Measurements from ENCODE around the gene PKP4. TPM values are rescaled to one million over a fixed set of nuclear protein-coding genes. Genes with fewer than 3 reads are reported as not detected.

Gene PKP4
- total RNA-seq, 3 donors from 2014 or later: 41.6 to 59.1 (median 51.1) TPM

DNA sequence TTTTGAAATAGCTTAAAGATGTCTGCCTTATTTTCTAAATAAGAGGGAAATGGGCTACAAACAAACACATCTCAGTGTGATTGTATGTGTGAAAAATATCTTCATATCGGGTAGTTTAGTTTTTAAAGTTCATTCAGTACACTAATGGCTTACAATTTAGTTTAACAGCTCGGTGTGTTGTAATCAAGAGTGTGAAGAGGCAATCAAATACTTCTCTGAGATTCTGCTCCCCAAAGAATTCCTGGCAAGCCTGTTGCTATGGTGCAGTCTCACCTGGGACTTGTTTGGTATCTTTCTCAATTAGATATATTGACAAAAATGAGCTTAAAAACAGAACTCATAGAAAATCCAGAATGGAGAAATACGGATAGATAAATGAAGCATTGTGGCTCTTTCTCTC lies 99.4 kb downstream of the PKP4 start:
- Histone ChIP-seq H3K4me1 (ENCODE audit: low read depth) (peaks cover 5% of the 10 kb centered on the region), H3K4me3 (no peak overlapping the region), H3K9me3 (no peaks in the 10 kb centered on the region), H3K36me3 (ENCODE audit: low read depth) (no peaks in the 10 kb centered on the region)
- intact Hi-C loops (cut with DNase I, micrococcal nuclease): no loop called here
- DNase-seq (no peak), ATAC-seq (no peak)
- TF ChIP-seq, protein P1, sequence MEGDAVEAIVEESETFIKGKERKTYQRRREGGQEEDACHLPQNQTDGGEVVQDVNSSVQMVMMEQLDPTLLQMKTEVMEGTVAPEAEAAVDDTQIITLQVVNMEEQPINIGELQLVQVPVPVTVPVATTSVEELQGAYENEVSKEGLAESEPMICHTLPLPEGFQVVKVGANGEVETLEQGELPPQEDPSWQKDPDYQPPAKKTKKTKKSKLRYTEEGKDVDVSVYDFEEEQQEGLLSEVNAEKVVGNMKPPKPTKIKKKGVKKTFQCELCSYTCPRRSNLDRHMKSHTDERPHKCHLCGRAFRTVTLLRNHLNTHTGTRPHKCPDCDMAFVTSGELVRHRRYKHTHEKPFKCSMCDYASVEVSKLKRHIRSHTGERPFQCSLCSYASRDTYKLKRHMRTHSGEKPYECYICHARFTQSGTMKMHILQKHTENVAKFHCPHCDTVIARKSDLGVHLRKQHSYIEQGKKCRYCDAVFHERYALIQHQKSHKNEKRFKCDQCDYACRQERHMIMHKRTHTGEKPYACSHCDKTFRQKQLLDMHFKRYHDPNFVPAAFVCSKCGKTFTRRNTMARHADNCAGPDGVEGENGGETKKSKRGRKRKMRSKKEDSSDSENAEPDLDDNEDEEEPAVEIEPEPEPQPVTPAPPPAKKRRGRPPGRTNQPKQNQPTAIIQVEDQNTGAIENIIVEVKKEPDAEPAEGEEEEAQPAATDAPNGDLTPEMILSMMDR (IDR thresholded peaks at IDR 0.05): no peak

DNA sequence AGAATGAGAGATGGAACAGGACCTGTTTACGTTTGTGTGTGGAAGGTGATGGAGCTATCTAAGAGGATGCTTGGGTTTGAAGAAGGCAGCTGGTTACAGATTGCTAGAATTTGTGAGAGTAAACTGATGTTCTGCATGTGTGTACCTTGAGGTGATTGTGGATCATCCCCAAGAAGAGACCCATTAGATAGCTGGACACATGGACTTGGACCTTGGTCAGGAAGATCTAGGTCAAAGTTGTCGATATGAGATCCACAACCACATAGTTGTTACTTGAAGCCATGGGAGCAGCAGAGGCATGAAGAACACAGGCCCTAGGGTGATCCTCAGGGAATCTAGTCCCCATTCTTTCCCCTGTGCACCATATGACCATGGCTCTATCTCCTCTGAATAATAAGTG lies 101.0 kb downstream of the PKP4 start:
- intact Hi-C loops (cut with DNase I, micrococcal nuclease): no loop called here
- no peaks in the 10 kb centered on the region for H3K36me3 ChIP-seq (ENCODE audit: low read depth)
- H3K9me3 ChIP-seq: no peaks in the 10 kb centered on the region
- no peak for ATAC-seq
- peaks cover 5% of the 10 kb centered on the region for H3K4me1 ChIP-seq (ENCODE audit: low read depth)
- TF ChIP-seq, protein P1 (IDR thresholded peaks at IDR 0.05): no peak
- H3K4me3 ChIP-seq: no peak overlapping the region
- DNase-seq: no peak

DNA sequence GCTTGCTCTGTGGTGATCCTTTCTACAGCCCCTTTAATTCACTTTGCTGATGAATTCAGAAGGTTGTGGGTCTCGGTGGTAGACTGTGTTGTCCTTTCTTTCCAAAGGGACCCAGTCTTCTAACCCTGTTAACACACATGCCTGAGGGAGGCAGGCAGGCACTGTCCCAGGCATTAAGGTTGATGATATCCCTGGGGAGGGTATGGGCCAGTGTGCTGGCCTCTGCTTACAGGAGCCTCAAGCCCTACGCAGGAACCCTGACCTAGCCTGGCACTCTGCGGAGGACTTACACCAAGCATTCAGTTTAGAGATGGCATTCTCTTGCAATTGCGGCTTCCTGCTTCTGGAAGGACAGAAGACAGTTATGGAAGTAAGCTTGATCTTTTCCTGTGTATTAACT lies 102.5 kb downstream of the PKP4 start:
- intact Hi-C loops (cut with DNase I, micrococcal nuclease): no loop called here
- TF ChIP-seq, protein P1 (IDR thresholded peaks at IDR 0.05): no peak
- ATAC-seq: no peak

DNA sequence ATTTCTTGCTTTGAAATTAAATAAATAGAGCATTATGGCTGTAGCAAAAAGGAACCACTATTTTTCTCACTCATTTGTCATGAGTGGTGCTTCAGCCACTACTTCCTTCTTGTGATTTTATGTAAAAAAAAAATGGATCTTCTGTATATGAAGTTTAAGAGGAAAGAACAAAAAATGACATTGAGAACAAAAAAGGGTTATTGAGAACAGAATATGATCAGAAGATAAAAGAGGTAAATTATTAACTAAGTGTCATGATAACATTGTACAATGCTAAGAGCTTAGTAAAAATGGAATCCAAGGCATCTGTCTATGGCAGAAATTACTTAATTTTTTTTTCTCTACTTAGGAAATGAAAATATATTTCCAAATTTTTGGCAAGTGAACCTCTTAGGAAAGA lies 103.5 kb downstream of the PKP4 start:
- TF ChIP-seq, protein P1 (IDR thresholded peaks at IDR 0.05): no peak
- ATAC-seq (no peak), DNase-seq (no peak)
- intact Hi-C loops (cut with DNase I, micrococcal nuclease): no loop called here
- H3K4me3 ChIP-seq: no peak overlapping the region
- H3K36me3 ChIP-seq (ENCODE audit: low read depth): no peaks in the 10 kb centered on the region
- H3K9me3 ChIP-seq: no peaks in the 10 kb centered on the region
- peaks cover 5% of the 10 kb centered on the region for H3K4me1 ChIP-seq (ENCODE audit: low read depth)

More for the DNA sequence above, 102.5 kb downstream of the PKP4 start:
- no peak overlapping the region for H3K4me3 ChIP-seq
- H3K4me1 ChIP-seq (ENCODE audit: low read depth): peaks cover 5% of the 10 kb centered on the region
- no peaks in the 10 kb centered on the region for H3K9me3 ChIP-seq
- no peak for DNase-seq
- H3K36me3 ChIP-seq (ENCODE audit: low read depth): no peaks in the 10 kb centered on the region

DNA sequence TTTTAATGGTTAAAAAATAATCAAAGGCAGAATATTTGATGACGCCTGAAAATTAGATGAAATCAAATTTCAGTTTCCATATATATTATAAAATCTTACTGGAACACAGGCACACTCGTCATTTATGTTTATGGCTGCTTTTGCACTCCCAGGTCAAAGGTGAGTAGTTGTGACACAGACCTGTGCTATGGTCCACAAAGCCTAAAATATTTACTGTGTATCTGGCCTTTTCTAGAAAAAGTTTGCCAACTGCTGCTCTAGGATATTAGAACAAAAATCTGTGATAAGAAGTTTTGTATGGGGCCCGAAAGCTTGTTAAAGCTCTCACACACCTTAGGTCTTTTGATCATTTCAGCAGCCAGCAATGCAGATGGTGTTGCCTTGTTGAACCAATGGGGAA lies 104.3 kb downstream of the PKP4 start:
- DNase-seq: no peak
- intact Hi-C loops (cut with DNase I, micrococcal nuclease): no loop called here

More for the DNA sequence above, 104.3 kb downstream of the PKP4 start:
- Histone ChIP-seq H3K4me1 (ENCODE audit: low read depth) (peaks cover 5% of the 10 kb centered on the region), H3K36me3 (ENCODE audit: low read depth) (no peaks in the 10 kb centered on the region), H3K4me3 (no peak overlapping the region), H3K9me3 (no peaks in the 10 kb centered on the region)
- peak; percentile 68 for ATAC-seq
- TF ChIP-seq, protein P1 (IDR thresholded peaks at IDR 0.05): no peak

All from mucosa of descending colon (tissue), 3 donors.